ENCODE results near the gene GIMAP2. TPM values are rescaled to one million over a fixed set of nuclear protein-coding genes. Genes with fewer than 3 reads are reported as not detected.

Gene GIMAP2
- total RNA-seq, 1 donor from 2014 or later: 3.1 TPM

Other genes starting within 250 kb of the GIMAP2 start
- 16.3 TPM for gene GIMAP8, start 235.1 kb upstream of the GIMAP2 start, total RNA-seq
- gene GIMAP7, start 170.8 kb upstream of the GIMAP2 start, total RNA-seq: 13.0 TPM
- 18.2 TPM for gene GIMAP4, start 118.3 kb upstream of the GIMAP2 start, total RNA-seq
- gene GIMAP6, start 53.3 kb upstream of the GIMAP2 start, total RNA-seq: 16.6 TPM
- 3.5 TPM for gene GIMAP1, start 30.9 kb downstream of the GIMAP2 start, total RNA-seq
- gene GIMAP5, start 51.7 kb downstream of the GIMAP2 start, total RNA-seq: 6.6 TPM
- gene TMEM176B, start 114.7 kb downstream of the GIMAP2 start, total RNA-seq: 44.9 TPM
- 26.1 TPM for gene TMEM176A, start 115.1 kb downstream of the GIMAP2 start, total RNA-seq
- gene AOC1, start 166.8 kb downstream of the GIMAP2 start, total RNA-seq: 0.43 TPM